HFFc6 (cell line): ENCODE measurements around the gene UPF1. TPM values are rescaled to one million over a fixed set of nuclear protein-coding genes. Genes with fewer than 3 reads are reported as not detected.

Experiments
- DNase-seq: peaks from one replicate; pipeline ENCODE4 v3.0.0-alpha.2; 2018
- H3K27ac Mint-ChIP-seq: 2 replicates; pipeline ENCODE4 v1.8.0; 2020; ENCODE audit warnings: mild to moderate bottlenecking, mixed read lengths
- H3K27me3 Mint-ChIP-seq: 2 replicates; pipeline ENCODE4 v1.8.0; 2021; ENCODE audit warnings: mild to moderate bottlenecking, moderate library complexity, mixed read lengths; ENCODE audit not compliant: insufficient read depth
- H3K36me3 Mint-ChIP-seq: 2 replicates; pipeline ENCODE4 v1.8.0; 2021; ENCODE audit warnings: low read depth, mixed read lengths
- H3K4me1 Mint-ChIP-seq: 2 replicates; pipeline ENCODE4 v1.8.0; 2020; ENCODE audit warnings: low read depth, mixed read lengths
- H3K4me3 Mint-ChIP-seq: 2 replicates; pipeline ENCODE4 v1.8.0; 2020; ENCODE audit warnings: mild to moderate bottlenecking, moderate library complexity, mixed read lengths
- H3K9me3 Mint-ChIP-seq: 2 replicates; pipeline ENCODE4 v1.8.0; 2020; ENCODE audit warnings: mild to moderate bottlenecking, mixed read lengths
- CTCF ChIP-seq: fragments of 200-600 bp; sonication (generic); IDR thresholded peaks from 2 replicates; pipeline ENCODE4 v1.5.0; 2021; ENCODE audit warnings: antibody characterized with exemption, mild to moderate bottlenecking
- total RNA-seq, 6 experiments: library from RNA; stranded (reverse); fragmentation: NEBNext Ultra II Directional; extraction: Animal tissue kit (Norgen Biotek cat#: 25700); gene quantifications; 2 replicates in 1 of 6; 3 replicates in 5 of 6; pipeline ENCODE4 v1.2.3, GENCODE V29; 2021

The UPF1 gene
- total RNA-seq, 6 experiments from 2014 or later: 46.3 to 54.7 (median 51.4) TPM

DNA sequence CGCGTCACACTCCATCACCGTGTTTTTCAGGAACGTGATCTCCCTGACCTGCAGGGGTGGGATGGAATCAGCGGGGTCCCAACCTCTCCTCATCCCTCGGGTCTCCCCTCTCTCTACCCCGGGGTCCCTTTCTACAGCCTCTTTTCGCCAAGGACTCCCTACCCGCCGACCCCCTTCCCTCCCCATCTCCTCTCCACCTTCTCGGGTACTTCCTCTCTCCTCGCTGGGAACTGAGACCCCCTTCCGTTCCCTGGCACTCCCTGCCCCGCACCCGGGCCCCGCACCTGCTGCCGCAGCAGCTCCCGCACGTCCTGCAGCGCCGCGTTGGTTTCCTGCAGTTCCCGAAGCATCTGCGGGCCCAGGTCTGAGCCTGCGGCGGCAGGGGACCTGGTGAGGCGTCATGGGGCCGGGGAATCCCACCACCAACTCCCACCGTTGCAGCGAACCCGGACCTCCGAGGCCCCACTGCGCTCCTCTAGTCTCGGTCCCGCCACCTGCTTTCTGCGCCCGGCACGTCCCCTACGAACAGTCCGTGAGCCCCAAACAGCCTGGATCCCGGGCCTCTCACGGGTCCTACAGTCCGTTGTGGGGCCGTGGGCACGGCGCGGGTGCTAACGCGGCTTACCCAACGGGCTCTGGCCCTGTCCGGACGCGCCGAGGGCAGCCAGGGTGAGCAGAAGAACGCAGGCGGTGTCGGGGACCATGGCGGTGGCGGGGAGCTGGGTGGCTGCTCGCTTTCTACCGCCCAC, 41.0 kb upstream of the UPF1 start, which contains the start of gene COMP:
COMP (minus strand) TSS at position 740 of the 749 bp plus-strand sequence; CDS start at position 704, 36 bp downstream.
- peaks cover 41% of the 10 kb centered on the region for H3K27me3 Mint-ChIP-seq
- peaks cover 12% of the 10 kb centered on the region for H3K4me1 Mint-ChIP-seq
- H3K4me3 Mint-ChIP-seq: peak within 1 kb of the TSS; percentile 79
- H3K9me3 Mint-ChIP-seq: no peaks in the 10 kb centered on the region
- DNase-seq: no peak
- H3K36me3 Mint-ChIP-seq: no peaks in the 10 kb centered on the region
- no peak for TF ChIP-seq CTCF
- H3K27ac Mint-ChIP-seq: no peak within 1 kb of the TSS

DNA sequence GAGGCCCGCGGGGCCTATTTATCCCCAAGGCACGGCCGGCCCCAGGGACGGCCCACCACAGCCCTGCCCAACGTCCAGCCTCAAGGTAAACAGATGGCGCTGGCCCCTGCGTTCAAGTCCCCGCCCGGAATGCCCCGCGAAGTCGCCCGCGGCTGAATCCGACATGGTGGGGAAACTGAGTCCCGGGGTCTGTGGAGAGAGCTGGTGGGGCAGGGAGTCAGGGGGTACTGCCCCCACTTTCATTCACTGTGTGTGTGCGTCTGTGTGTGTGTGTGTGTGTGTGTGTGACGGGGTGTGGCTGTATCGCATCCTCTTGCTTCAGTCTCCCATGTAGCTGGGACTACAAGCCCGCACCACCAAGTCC, 40.5 kb upstream of the UPF1 start:
- peaks cover 17% of the 10 kb centered on the region for H3K4me1 Mint-ChIP-seq
- no peak for DNase-seq
- no peak overlapping the region for H3K4me3 Mint-ChIP-seq
- peaks cover 41% of the 10 kb centered on the region for H3K27me3 Mint-ChIP-seq
- no peak for TF ChIP-seq CTCF
- H3K9me3 Mint-ChIP-seq: no peaks in the 10 kb centered on the region
- no peak overlapping the region for H3K27ac Mint-ChIP-seq
- no peaks in the 10 kb centered on the region for H3K36me3 Mint-ChIP-seq

GRCh38 chr19:18792661-18793060, 39.1 kb upstream of the UPF1 start:
- DNase-seq: no peak
- TF ChIP-seq CTCF: no peak
- Mint-ChIP-seq H3K4me1 (peaks cover 18% of the 10 kb centered on the region), H3K36me3 (no peaks in the 10 kb centered on the region), H3K4me3 (no peak overlapping the region), H3K9me3 (no peaks in the 10 kb centered on the region), H3K27ac (no peak overlapping the region), H3K27me3 (peaks cover 29% of the 10 kb centered on the region)

GRCh38 chr19:18793144-18794028, 38.4 kb upstream of the UPF1 start:
- Mint-ChIP-seq H3K4me3 (no peak overlapping the region), H3K9me3 (no peaks in the 10 kb centered on the region), H3K27me3 (peaks cover 29% of the 10 kb centered on the region), H3K36me3 (no peaks in the 10 kb centered on the region), H3K4me1 (peaks cover 18% of the 10 kb centered on the region), H3K27ac (no peak overlapping the region)
- no peak for TF ChIP-seq CTCF
- no peak for DNase-seq

GRCh38 chr19:18794029-18794313, 37.8 kb upstream of the UPF1 start:
- H3K36me3 Mint-ChIP-seq: no peaks in the 10 kb centered on the region
- H3K27ac Mint-ChIP-seq: no peak overlapping the region
- no peak for DNase-seq
- no peak overlapping the region for H3K4me3 Mint-ChIP-seq
- TF ChIP-seq CTCF: no peak
- peaks cover 18% of the 10 kb centered on the region for H3K4me1 Mint-ChIP-seq
- H3K9me3 Mint-ChIP-seq: no peaks in the 10 kb centered on the region
- H3K27me3 Mint-ChIP-seq: peaks cover 29% of the 10 kb centered on the region
